ENCODE measurements around the gene APLF.
"Not testable (repeated sequence)": the region's sequence is repeated elsewhere in the genome, so short reads cannot be mapped to it uniquely, and the experiment has no call there.

- TF ChIP-seq CTCF (conservative IDR thresholded peaks at IDR 0.05; ENCODE audit: low read depth, low read length); EZH2 (IDR thresholded peaks at IDR 0.05; ENCODE audit: borderline replicate concordance, low read depth, low read length, poor library complexity, severe bottlenecking): not testable (repeated sequence)
Observed at GRCh38 chr2:68600495-68600894, 133.1 kb downstream of the APLF start.
